Spleen (tissue), 11 donors: ENCODE results near the gene SPACDR. TPM values are rescaled to one million over a fixed set of nuclear protein-coding genes. Genes with fewer than 3 reads are reported as not detected.
A peak's percentile ranks its signal among the peaks of the same experiment; 100 is the strongest.

Experiments
- DNase-seq: peaks from one replicate; pipeline ENCODE4 v3.0.0-alpha.2; 2020
- H3K27ac ChIP-seq, 8 donors: fragments of 200-600 bp; sonication (generic) in 7 of 8; 1 replicate in 4 of 8; 2 replicates in 4 of 8; pipeline versions ENCODE4 v1.5.0 to v1.8.0; 2016 to 2021; ENCODE audit warnings: inconsistent platforms in 4 of 8, mild to moderate bottlenecking in 4 of 8, moderate library complexity in 1 of 8
- H3K27me3 ChIP-seq, 7 donors: fragments of 200-600 bp; sonication (generic) in 6 of 7; replicated peaks in 1 of 7; 1 replicate in 4 of 7; 2 replicates in 3 of 7; pipeline versions ENCODE4 v1.5.0 to v1.8.0; 2016 to 2021; ENCODE audit warnings: inconsistent platforms in 3 of 7, mild to moderate bottlenecking in 1 of 7
- H3K36me3 ChIP-seq, 6 donors: fragments of 200-600 bp; sonication (generic) in 5 of 6; 1 replicate in 4 of 6; 2 replicates in 2 of 6; pipeline versions ENCODE4 v1.5.0 to v1.8.0; 2016 to 2021; ENCODE audit warnings: inconsistent platforms in 2 of 6
- H3K4me1 ChIP-seq, 6 donors: fragments of 200-600 bp; sonication (generic) in 5 of 6; 1 replicate in 3 of 6; 2 replicates in 3 of 6; pipeline versions ENCODE4 v1.5.0 to v1.8.0; 2016 to 2021; ENCODE audit warnings: inconsistent platforms in 3 of 6
- H3K4me3 ChIP-seq, 8 donors: fragments of 200-600 bp; sonication (generic) in 7 of 8; 1 replicate in 4 of 8; 2 replicates in 4 of 8; pipeline versions ENCODE4 v1.5.0 to v1.8.0; 2016 to 2021; ENCODE audit warnings: inconsistent platforms in 4 of 8, mild to moderate bottlenecking in 4 of 8, moderate library complexity in 2 of 8
- H3K9me3 ChIP-seq, 8 donors: fragments of 200-600 bp; sonication (generic) in 7 of 8; 1 replicate in 4 of 8; 2 replicates in 4 of 8; pipeline versions ENCODE4 v1.5.0 to v1.8.0; 2016 to 2021; ENCODE audit warnings: inconsistent platforms in 4 of 8
- POLR2A ChIP-seq, 3 donors: fragments of 450-650 bp; IDR thresholded peaks; one replicate each; pipeline ENCODE4 v1.5.1; 2017; ENCODE audit warnings: antibody characterized with exemption in 3 of 3, mild to moderate bottlenecking in 1 of 3
- POLR2AphosphoS5 ChIP-seq, 3 donors: sonication (generic); formaldehyde crosslinking; IDR thresholded peaks; one replicate each; pipeline ENCODE4 v1.5.1; 2017; ENCODE audit warnings: antibody characterized with exemption in 3 of 3
- WGBS, 5 donors: extraction: QIAGEN DNeasy Blood & Tissue Kit in 3 of 5; methylation state at CpG; one replicate each; pipeline versions ENCODE4 v1.1.5 to v1.1.7; 2013 to 2018; 5-methylcytosine and 5-hydroxymethylcytosine counted together
- intact Hi-C: fragments of 100-400 bp; cut with DNase I; formaldehyde crosslinking; loops from one replicate; pipeline ENCODE4 v1.15.0; 2023; ENCODE audit warnings: low total_unique reads
- polyA plus RNA-seq, 3 donors: library from polyadenylated mRNA; stranded (reverse); fragments of 200-250 nt; gene quantifications; one replicate each; pipeline ENCODE4 v1.2.1, GENCODE V29; 2013
- total RNA-seq, 7 donors: library from RNA; depleted of rRNA in 3 of 7; stranded (reverse); fragments of >200 nt in 3 of 7; fragmentation: NEBNext Ultra II Directional in 4 of 7; extraction: Animal tissue kit (Norgen Biotek cat#: 25700) in 4 of 7; gene quantifications; one replicate each; pipeline versions ENCODE4 v1.1.0 to v1.2.1, GENCODE V29; 2016 to 2021
- TF ChIP-seq, protein P1 (sequence below), 11 experiments: fragments of 200-600 bp in 7 of 11; fragments of 450-650 bp in 4 of 11; sonication (generic) in 4 of 11; IDR thresholded peaks in 8 of 11; conservative IDR thresholded peaks in 3 of 11; 1 replicate in 7 of 11; 2 replicates in 4 of 11; pipeline versions ENCODE4 v1.4.0 to v1.8.0; 2016 to 2021; ENCODE audit warnings: antibody characterized with exemption in 11 of 11, inconsistent platforms in 4 of 11, mild to moderate bottlenecking in 1 of 11
- donor health status: healthy with polysubstance abuse.
- donor health status: DM: no; HTN: no; CAD: no; lungs with moderate emphysema.
- donor health status: DM: no; HTN: no; CAD: no.
- donor health status: Bipolar disorder and iron deficiency.
- donor health status: healthy.
- donor health status: DM: no; HTN: no; CAD: no.
- donor health status: DM: yes; HTN: yes; CAD: no.

Gene SPACDR
- total and polyA plus RNA-seq, 10 donors, result 0.65 to 4.6 (median 1.7) TPM; not detected in 2

DNA sequence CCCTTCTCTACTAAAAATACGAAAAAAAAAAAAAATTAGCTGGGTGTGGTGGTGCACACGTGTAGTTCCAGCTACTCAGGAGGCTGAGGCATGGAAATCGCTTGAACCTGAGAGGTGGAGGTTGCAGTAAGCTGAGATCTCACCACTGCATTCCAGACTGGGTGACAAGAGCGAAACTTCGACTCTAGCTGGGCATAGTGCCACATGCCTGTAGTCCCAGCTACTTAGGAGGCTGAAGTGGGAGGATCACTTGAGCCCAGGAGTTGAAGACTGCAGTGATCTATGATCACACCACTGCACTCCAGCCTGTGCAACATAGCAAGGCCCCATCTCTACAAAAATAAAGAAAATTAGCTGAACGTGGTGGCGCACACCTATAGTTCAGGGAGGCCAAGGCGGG, 1.2 kb upstream of the SPACDR start:
- no peaks in the 10 kb centered on the region for H3K9me3 ChIP-seq
- intact Hi-C loops, result no loop called here
- H3K4me3 ChIP-seq, result no peak overlapping the region
- DNase-seq, result no peak
- TF ChIP-seq, protein P1, sequence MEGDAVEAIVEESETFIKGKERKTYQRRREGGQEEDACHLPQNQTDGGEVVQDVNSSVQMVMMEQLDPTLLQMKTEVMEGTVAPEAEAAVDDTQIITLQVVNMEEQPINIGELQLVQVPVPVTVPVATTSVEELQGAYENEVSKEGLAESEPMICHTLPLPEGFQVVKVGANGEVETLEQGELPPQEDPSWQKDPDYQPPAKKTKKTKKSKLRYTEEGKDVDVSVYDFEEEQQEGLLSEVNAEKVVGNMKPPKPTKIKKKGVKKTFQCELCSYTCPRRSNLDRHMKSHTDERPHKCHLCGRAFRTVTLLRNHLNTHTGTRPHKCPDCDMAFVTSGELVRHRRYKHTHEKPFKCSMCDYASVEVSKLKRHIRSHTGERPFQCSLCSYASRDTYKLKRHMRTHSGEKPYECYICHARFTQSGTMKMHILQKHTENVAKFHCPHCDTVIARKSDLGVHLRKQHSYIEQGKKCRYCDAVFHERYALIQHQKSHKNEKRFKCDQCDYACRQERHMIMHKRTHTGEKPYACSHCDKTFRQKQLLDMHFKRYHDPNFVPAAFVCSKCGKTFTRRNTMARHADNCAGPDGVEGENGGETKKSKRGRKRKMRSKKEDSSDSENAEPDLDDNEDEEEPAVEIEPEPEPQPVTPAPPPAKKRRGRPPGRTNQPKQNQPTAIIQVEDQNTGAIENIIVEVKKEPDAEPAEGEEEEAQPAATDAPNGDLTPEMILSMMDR (IDR thresholded peaks at IDR 0.05 in 8 of 11, conservative IDR thresholded peaks at IDR 0.05 in 3 of 11), result no peak
- no peak for TF ChIP-seq POLR2A (IDR thresholded peaks at IDR 0.05)
- TF ChIP-seq POLR2AphosphoS5 (IDR thresholded peaks at IDR 0.05), result no peak
- H3K4me1 ChIP-seq, result peaks cover 13 to 57% (median 35%) of the 10 kb centered on the region in 6 donors
- 72 to 88% (median 83%) methylated on average over 8 of the region's 8 CpGs for WGBS, 5 donors
- no peaks in the 10 kb centered on the region for H3K27me3 ChIP-seq
- peaks cover 0 to 97% (median 40%) of the 10 kb centered on the region in 6 donors for H3K36me3 ChIP-seq
- peak overlapping the region in 2 of 8 donors; percentile 31 to 60 for H3K27ac ChIP-seq

DNA sequence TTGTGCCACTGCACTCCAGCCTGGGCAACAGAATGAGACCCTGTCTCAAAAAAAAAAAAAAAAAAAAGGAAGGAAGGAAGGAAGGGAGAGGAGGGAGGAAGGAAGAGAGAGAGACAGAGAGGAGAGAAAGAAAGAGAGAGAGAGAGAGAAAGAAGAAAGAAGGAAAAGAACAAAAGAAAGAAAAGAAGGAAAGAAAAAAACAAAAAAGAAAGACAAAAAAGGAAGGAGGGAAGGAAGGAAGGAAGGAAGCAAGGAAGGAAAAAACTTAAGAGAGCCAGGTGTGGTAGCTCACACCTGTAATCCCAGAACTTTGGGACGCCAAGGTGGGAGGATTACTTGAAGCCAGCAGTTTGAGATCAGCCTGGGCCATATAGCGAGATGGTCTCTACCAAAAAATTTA, 731 bp upstream of the SPACDR start:
- peaks cover 0 to 97% (median 39%) of the 10 kb centered on the region in 6 donors for H3K36me3 ChIP-seq
- TF ChIP-seq POLR2A (IDR thresholded peaks at IDR 0.05) (no peak), POLR2AphosphoS5 (IDR thresholded peaks at IDR 0.05) (no peak)
- TF ChIP-seq, protein P1 (IDR thresholded peaks at IDR 0.05 in 8 of 11, conservative IDR thresholded peaks at IDR 0.05 in 3 of 11), result no peak
- peaks cover 10 to 52% (median 34%) of the 10 kb centered on the region in 6 donors for H3K4me1 ChIP-seq
- H3K27me3 ChIP-seq, result no peaks in the 10 kb centered on the region
- DNase-seq, result no peak
- WGBS, 5 donors, result 89 to 97% (median 95%) methylated on average over 2 of the region's 2 CpGs
- intact Hi-C loops, result no loop called here
- no peak overlapping the region for H3K4me3 ChIP-seq
- no peak overlapping the region for H3K27ac ChIP-seq
- no peaks in the 10 kb centered on the region for H3K9me3 ChIP-seq

GRCh38 chr7:100457033-100457432, 7.0 kb downstream of the SPACDR start:
- TF ChIP-seq, protein P1 (IDR thresholded peaks at IDR 0.05 in 8 of 11, conservative IDR thresholded peaks at IDR 0.05 in 3 of 11), result no peak
- TF ChIP-seq POLR2AphosphoS5 (IDR thresholded peaks at IDR 0.05), result no peak
- no peak for TF ChIP-seq POLR2A (IDR thresholded peaks at IDR 0.05)
- DNase-seq, result no peak
- peaks cover 0 to 21% (median 5%) of the 10 kb centered on the region in 6 donors for H3K4me1 ChIP-seq
- H3K27ac ChIP-seq, result no peak overlapping the region
- 91 to 98% (median 96%) methylated on average over 6 of the region's 6 CpGs for WGBS, 5 donors
- peaks cover 0 to 51% (median 13%) of the 10 kb centered on the region in 6 donors for H3K36me3 ChIP-seq
- intact Hi-C loops, result no loop called here
- no peaks in the 10 kb centered on the region for H3K9me3 ChIP-seq
- no peaks in the 10 kb centered on the region for H3K27me3 ChIP-seq
- H3K4me3 ChIP-seq, result no peak overlapping the region

DNA sequence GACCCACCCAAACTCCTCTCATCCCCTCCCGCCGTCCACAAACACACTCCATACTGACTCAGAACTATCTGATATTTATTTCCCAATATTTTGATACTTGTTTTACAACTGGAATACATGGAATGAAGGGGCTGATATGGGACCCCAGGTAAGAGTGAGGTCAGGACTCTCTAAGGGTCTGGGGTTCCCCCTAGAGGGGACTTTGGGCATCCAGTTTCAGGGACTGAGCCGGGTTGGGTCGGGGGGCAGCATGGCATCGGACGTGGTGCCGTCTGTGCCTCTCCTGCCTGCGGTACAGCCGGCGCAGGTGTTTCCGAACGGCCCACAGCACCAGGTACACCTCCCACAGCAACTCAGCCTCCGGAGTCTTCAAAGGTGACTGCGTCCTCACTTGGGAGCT, 7.5 kb downstream of the SPACDR start:
- H3K4me3 ChIP-seq, result no peak overlapping the region
- WGBS, 5 donors, result 93 to 96% (median 95%) methylated on average over 14 of the region's 14 CpGs
- no peak overlapping the region for H3K27ac ChIP-seq
- TF ChIP-seq, protein P1 (IDR thresholded peaks at IDR 0.05 in 8 of 11, conservative IDR thresholded peaks at IDR 0.05 in 3 of 11), result no peak
- TF ChIP-seq POLR2A (IDR thresholded peaks at IDR 0.05) (no peak), POLR2AphosphoS5 (IDR thresholded peaks at IDR 0.05) (no peak)
- intact Hi-C loops, result no loop called here
- no peaks in the 10 kb centered on the region for H3K27me3 ChIP-seq
- no peaks in the 10 kb centered on the region for H3K9me3 ChIP-seq
- H3K4me1 ChIP-seq, result peaks cover 0 to 21% (median 5%) of the 10 kb centered on the region in 6 donors
- peaks cover 0 to 46% (median 12%) of the 10 kb centered on the region in 6 donors for H3K36me3 ChIP-seq
- no peak for DNase-seq
